ENCODE data around the gene PCNT.

Gene PCNT

DNA sequence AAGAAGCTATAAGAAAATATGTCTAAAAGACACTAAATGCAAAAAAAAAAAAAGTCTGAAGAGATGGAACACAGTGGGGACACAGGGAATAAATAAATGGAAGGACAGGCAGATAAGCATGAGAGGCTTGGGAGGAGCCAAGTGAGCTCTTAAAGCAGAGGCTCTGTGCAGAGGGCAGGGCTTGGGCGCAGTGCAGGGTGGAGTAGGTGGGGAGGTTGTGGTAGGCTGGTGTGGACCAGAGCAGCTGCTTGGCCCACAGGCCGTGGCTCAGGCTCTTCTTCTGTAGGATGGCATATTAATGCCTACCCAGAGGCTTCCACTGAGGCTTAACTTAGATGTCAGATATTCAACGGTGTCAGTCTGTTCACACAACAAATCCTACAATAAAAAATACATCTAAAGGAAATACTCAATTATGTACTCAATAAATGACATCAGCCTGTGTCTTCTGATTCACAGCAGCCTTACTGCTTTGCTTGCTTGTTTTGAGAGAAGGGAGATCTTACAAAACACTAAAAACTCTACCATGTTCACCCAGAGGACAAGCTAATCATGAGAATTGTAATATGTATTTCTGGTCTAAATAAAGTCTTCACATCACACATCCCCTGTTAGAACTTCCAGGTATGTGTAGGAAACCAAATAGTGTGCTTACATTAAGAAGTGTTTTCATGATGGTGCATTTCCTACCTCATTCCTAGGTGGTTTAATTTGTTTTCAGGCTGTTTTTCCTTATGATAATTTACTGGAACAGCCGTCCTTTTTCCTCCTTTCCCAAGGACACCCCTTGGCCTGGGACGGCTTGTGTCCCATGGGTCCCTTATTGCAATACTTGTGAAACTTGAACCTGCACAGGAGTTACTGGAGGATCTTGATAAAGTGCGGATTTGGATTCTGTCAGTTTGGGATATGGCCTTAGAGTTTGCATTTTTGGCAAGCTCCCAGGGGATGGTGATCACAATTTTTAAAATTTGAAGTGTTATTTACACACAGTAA lies 159.6 kb downstream of the PCNT start:
- no peak overlapping the region for H3K4me3 ChIP-seq (ENCODE audit: low read depth, low read length)
- no peak for DNase-seq (ENCODE audit: low read depth)

DNA sequence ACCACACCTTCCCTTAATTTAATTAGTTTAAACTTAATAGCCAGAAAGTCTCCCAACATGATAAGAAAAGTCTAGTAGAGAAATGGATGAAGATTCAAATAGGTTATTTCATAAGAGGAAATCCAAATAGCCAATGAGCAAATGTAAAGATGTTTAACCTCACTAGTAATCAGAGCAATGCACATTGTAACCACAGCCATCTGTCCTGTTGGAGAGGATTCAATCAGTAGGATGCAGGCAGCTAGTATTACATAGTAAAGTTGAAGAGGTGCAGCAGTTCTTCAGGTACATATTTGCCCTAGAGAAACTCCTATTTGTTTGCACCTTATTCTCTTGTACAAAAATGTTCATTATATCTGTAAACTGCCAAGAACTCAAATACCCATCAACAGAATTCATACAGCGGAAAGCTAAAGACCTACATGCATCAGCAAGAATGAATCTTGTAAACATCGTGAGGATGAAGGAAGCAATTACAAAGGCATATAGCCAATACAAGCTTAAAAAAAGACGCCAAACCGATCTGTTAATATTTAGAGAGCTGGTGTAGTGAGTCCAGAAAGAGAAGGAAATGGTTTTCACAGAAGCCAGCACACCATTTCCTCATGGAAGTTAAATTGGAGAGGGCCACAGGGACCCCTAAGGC lies 162.6 kb downstream of the PCNT start:
- no peak overlapping the region for H3K4me3 ChIP-seq (ENCODE audit: low read depth, low read length)
- no peak for DNase-seq (ENCODE audit: low read depth)

DNA sequence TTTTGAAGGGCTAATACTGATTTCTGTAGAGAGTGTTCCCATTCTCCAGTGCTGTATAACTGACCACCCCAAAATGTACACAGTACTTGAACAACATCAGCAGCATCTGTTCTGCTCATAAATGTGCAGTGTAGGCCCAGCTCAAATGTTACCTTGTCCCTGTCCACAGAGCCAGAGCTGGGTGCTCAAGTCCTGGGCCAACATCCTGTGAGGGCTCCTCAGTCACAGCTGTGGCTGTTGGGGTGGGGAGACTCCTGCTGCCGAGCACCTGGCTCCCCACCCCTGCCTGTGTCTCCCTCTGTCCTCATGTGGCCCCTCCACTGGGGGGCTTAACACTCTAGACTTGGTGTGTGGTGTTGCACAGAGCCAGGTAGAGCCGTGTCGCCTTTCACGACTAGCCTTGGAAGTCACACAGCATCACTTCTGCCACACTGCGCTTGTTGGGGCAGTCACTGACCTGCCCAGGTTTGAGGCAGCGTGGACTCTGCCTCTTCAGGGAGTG lies 165.3 kb downstream of the PCNT start:
- DNase-seq (ENCODE audit: low read depth): no peak
- H3K4me3 ChIP-seq (ENCODE audit: low read depth, low read length): no peak overlapping the region

DNA sequence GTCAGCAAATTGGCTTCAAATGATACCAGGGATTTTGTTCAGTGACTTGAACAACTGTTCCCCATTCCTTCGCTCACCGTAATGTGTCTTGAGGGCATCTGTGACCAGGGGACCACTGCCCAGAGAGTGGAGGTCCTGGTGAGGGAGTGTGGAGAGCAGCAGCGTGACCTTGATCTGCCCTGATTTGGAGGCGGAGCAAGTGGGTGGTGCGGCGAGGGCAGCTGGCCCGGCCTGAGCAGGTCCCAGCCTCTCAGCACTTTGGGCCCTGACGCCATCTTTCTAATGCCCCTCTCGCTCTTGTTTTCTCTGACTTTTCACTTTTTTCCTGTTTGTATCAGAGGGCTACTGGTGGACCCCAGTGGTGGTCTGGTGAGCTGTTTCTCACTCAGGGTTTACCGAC lies 165.8 kb downstream of the PCNT start:
- DNase-seq (ENCODE audit: low read depth): no peak
- H3K4me3 ChIP-seq (ENCODE audit: low read depth, low read length): no peak overlapping the region

DNA sequence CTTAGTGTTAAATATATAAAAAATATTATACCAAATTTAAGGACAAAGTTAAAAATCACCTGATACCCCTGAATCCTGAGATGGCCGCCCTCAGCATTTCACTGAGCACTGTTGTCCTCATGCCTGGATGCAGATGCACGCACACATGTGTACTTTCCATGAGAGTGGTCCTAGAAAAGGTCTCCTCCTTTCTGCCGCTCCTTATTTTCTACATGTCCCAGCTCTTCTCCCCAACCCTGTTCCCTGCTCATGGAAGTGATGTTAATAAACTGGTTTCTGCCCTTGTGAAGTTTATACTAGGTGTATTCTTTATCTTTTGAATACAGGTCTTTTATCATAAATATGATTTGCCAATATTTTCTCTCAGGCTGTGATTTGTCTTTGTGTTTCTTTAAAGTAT lies 167.6 kb downstream of the PCNT start:
- DNase-seq (ENCODE audit: low read depth): no peak
- no peak overlapping the region for H3K4me3 ChIP-seq (ENCODE audit: low read depth, low read length)

DNA sequence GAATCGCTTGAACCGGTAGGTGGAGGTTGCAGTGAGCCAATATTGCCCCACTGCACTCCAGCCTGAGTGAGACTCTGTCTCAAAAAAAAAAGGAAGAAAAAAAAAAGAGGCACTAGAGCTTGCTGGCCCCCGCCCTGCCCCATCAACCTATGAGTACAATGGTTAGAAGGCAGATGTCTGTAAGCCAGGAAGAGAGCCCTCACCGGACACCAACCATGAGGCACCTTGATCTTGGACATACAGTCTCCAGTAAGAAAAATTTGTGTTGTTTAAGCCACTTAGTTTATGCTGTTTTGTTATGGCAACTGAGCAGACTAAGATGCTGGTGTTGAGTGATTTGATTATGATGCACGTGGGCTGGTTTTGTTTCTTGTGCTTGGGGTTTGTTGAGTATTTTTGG lies 168.9 kb downstream of the PCNT start:
- DNase-seq (ENCODE audit: low read depth): no peak
- H3K4me3 ChIP-seq (ENCODE audit: low read depth, low read length): no peak overlapping the region

DNA sequence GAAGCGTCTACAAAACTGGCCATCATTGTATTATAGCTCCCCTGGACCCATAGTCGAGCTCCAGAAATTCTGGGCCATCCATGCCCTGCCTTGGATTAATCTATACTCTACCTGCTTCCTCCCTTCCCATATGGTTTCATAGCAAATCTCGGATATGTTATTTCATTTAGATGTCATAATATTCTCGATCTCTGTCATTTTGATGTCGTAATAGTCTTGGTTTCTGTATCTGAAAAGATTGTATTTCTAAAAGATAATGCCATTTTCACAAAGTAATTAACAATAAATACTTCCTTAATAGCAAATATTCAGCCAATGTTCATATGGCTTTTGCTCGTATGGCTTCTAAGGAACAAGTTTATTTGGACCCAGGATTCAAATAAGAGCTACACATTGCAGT lies 169.9 kb downstream of the PCNT start:
- H3K4me3 ChIP-seq (ENCODE audit: low read depth, low read length): no peak overlapping the region
- no peak for DNase-seq (ENCODE audit: low read depth)
